CD4-positive, alpha-beta T cell treated with Interferon alpha-2 for 1 hour (primary cell): Measurements from ENCODE around the gene S1PR4.

ENCODE experiments used
- DNase-seq, 2 donors: peaks; one replicate each; pipeline ENCODE4 v3.0.0-alpha.2; 2020 to 2022

S1PR4 gene

GRCh38 chr19:3224346-3225168, 46.0 kb downstream of the S1PR4 start, which contains the start of gene CELF5:
Gene CELF5 (plus strand): TSS chr19:3224661. CDS start chr19:3224740, 79 bp downstream.
- peak; percentile 44 to 67 for DNase-seq

GRCh38 chr19:3225169-3225485, 46.6 kb downstream of the S1PR4 start:
- DNase-seq, result no peak

GRCh38 chr19:3225677-3226093, 47.1 kb downstream of the S1PR4 start:
- DNase-seq, result no peak

- DNase-seq, result no peak
Measured at GRCh38 chr19:3227054-3227626, 48.6 kb downstream of the S1PR4 start.

GRCh38 chr19:3229346-3229743, 50.8 kb downstream of the S1PR4 start:
- no peak for DNase-seq
